H9 (cell line): ENCODE measurements around the gene MYL6B. TPM values are rescaled to one million over a fixed set of nuclear protein-coding genes. Genes with fewer than 3 reads are reported as not detected.

ENCODE experiments used
- DNase-seq: peaks from one replicate; pipeline ENCODE4 v3.0.0-alpha.2; 2017
- H2AFZ ChIP-seq: one replicate; pipeline ENCODE4 v1.6.1; 2013; ENCODE audit warnings: mild to moderate bottlenecking, low read length, control low read depth, moderate library complexity
- H2AK5ac ChIP-seq: 2 replicates; pipeline ENCODE4 v1.6.1; 2013; ENCODE audit warnings: low read length, control low read depth, mixed read lengths; ENCODE audit not compliant: insufficient read length
- H2BK120ac ChIP-seq: one replicate; pipeline ENCODE4 v1.6.1; 2013; ENCODE audit warnings: low read depth, mild to moderate bottlenecking, low read length, control low read depth, inconsistent platforms; ENCODE audit not compliant: poor library complexity, severe bottlenecking
- H2BK12ac ChIP-seq: 2 replicates; pipeline ENCODE4 v1.6.1; 2013; ENCODE audit warnings: low read length, control low read depth, mixed read lengths, low read depth; ENCODE audit not compliant: insufficient read length
- H2BK15ac ChIP-seq: 2 replicates; pipeline ENCODE4 v1.6.1; 2013; ENCODE audit warnings: low read depth, low read length, control low read depth
- H2BK20ac ChIP-seq: one replicate; pipeline ENCODE4 v1.6.1; 2013; ENCODE audit warnings: low read depth, mild to moderate bottlenecking, low read length, control low read depth, inconsistent platforms; ENCODE audit not compliant: poor library complexity, severe bottlenecking
- H2BK5ac ChIP-seq: 2 replicates; pipeline ENCODE4 v1.6.1; 2013; ENCODE audit warnings: low read length, control low read depth, mixed read lengths; ENCODE audit not compliant: insufficient read length
- H3K14ac ChIP-seq: 2 replicates; pipeline ENCODE4 v1.6.1; 2013; ENCODE audit warnings: low read length, control low read depth; ENCODE audit not compliant: insufficient read depth
- H3K18ac ChIP-seq: 2 replicates; pipeline ENCODE4 v1.6.1; 2013; ENCODE audit warnings: low read depth, mild to moderate bottlenecking, mixed read lengths, low read length, control low read depth; ENCODE audit not compliant: insufficient read length
- H3K23ac ChIP-seq: 2 replicates; pipeline ENCODE4 v1.6.1; 2013; ENCODE audit warnings: low read length, control low read depth, mixed read lengths, low read depth; ENCODE audit not compliant: insufficient read length
- H3K23me2 ChIP-seq: 2 replicates; pipeline ENCODE4 v1.6.1; 2013; ENCODE audit warnings: low read depth, mild to moderate bottlenecking, mixed read lengths, low read length, control low read depth; ENCODE audit not compliant: insufficient read length, poor library complexity, severe bottlenecking
- H3K27ac ChIP-seq: 2 replicates; pipeline ENCODE4 v1.5.1; 2013; ENCODE audit warnings: low read length, control low read depth, mixed read lengths, low read depth; ENCODE audit not compliant: insufficient read length
- H3K27me3 ChIP-seq: 2 replicates; pipeline ENCODE4 v1.6.1; 2013; ENCODE audit warnings: low read length, control low read depth, inconsistent platforms; ENCODE audit not compliant: insufficient read depth
- H3K4ac ChIP-seq: 2 replicates; pipeline ENCODE4 v1.6.1; 2013; ENCODE audit warnings: low read depth, mild to moderate bottlenecking, control low read depth, inconsistent platforms, low read length, moderate library complexity
- H3K4me1 ChIP-seq: 2 replicates; pipeline ENCODE4 v1.6.1; 2013; ENCODE audit warnings: low read length, control low read depth, inconsistent platforms; ENCODE audit not compliant: insufficient read depth
- H3K4me2 ChIP-seq: 2 replicates; pipeline ENCODE4 v1.6.1; 2013; ENCODE audit warnings: low read length, control low read depth, mixed read lengths; ENCODE audit not compliant: insufficient read length, insufficient read depth
- H3K56ac ChIP-seq: 2 replicates; pipeline ENCODE4 v1.6.1; 2013; ENCODE audit warnings: low read depth, mild to moderate bottlenecking, mixed read lengths, low read length, control low read depth; ENCODE audit not compliant: insufficient read length
- H3K79me1 ChIP-seq: 2 replicates; pipeline ENCODE4 v1.6.1; 2013; ENCODE audit warnings: low read depth, mild to moderate bottlenecking, moderate library complexity, low read length, control low read depth, inconsistent platforms; ENCODE audit not compliant: insufficient read depth, poor library complexity, severe bottlenecking
- H3K79me2 ChIP-seq: 2 replicates; pipeline ENCODE4 v1.6.1; 2013; ENCODE audit warnings: low read length, control low read depth, inconsistent platforms; ENCODE audit not compliant: insufficient read depth
- H3K9ac ChIP-seq: 2 replicates; pipeline ENCODE4 v1.6.1; 2013; ENCODE audit warnings: low read length, control low read depth, mixed read lengths; ENCODE audit not compliant: insufficient read length; ENCODE audit errors: extremely low read depth
- H3K9me3 ChIP-seq: one replicate; pipeline ENCODE4 v1.6.1; 2013; ENCODE audit warnings: low read depth, low read length, inconsistent platforms; ENCODE audit not compliant: control insufficient read depth
- H3T11ph ChIP-seq: one replicate; pipeline ENCODE4 v1.6.1; 2013; ENCODE audit warnings: mild to moderate bottlenecking, low read length, control low read depth, inconsistent platforms
- H4K20me1 ChIP-seq: one replicate; pipeline ENCODE4 v1.6.1; 2013; ENCODE audit not compliant: control insufficient read depth, insufficient read length, insufficient read depth
- H4K5ac ChIP-seq: 2 replicates; pipeline ENCODE4 v1.6.1; 2013; ENCODE audit warnings: low read depth, mild to moderate bottlenecking, mixed read lengths, low read length, control low read depth; ENCODE audit not compliant: insufficient read length
- H4K8ac ChIP-seq: replicated peaks from 2 replicates; pipeline ENCODE4 v1.6.1; 2013; ENCODE audit warnings: low read length, control low read depth, mixed read lengths, low read depth; ENCODE audit not compliant: insufficient read length
- H4K91ac ChIP-seq: 2 replicates; pipeline ENCODE4 v1.6.1; 2013; ENCODE audit warnings: low read depth, mild to moderate bottlenecking, moderate library complexity, mixed read lengths, low read length, control low read depth; ENCODE audit not compliant: insufficient read length
- H3K27ac Mint-ChIP-seq, 3 experiments: 2 replicates in 2 of 3; 3 replicates in 1 of 3; pipeline ENCODE4 v1.8.0; 2020 to 2021; ENCODE audit warnings: mixed read lengths in 3 of 3, mild to moderate bottlenecking in 1 of 3, moderate library complexity in 1 of 3
- H3K27me3 Mint-ChIP-seq: 2 replicates; pipeline ENCODE4 v1.8.0; 2021; ENCODE audit warnings: low read depth, mild to moderate bottlenecking, moderate library complexity, mixed read lengths
- H3K36me3 Mint-ChIP-seq, 3 experiments: 2 replicates in 2 of 3; 3 replicates in 1 of 3; pipeline ENCODE4 v1.8.0; 2020 to 2021; ENCODE audit warnings: low read depth in 3 of 3, mixed read lengths in 3 of 3; ENCODE audit not compliant: insufficient read depth in 1 of 3
- H3K4me1 Mint-ChIP-seq, 2 experiments: 2 replicates each; pipeline ENCODE4 v1.8.0; 2020; ENCODE audit warnings: mixed read lengths in 2 of 2
- H3K4me3 Mint-ChIP-seq, 2 experiments: 2 replicates in 1 of 2; 3 replicates in 1 of 2; pipeline ENCODE4 v1.8.0; 2020 to 2021; ENCODE audit warnings: mild to moderate bottlenecking in 2 of 2, mixed read lengths in 2 of 2, moderate library complexity in 1 of 2
- H3K9me3 Mint-ChIP-seq, 2 experiments: 2 replicates in 1 of 2; 3 replicates in 1 of 2; pipeline ENCODE4 v1.8.0; 2020; ENCODE audit warnings: mild to moderate bottlenecking in 2 of 2, mixed read lengths in 2 of 2, moderate library complexity in 1 of 2
- WGBS: extraction: QIAGEN DNeasy Blood & Tissue Kit; methylation state at CpG from one replicate; pipeline ENCODE4 v1.1.7; 2013; ENCODE audit warnings: missing lambda C conversion rate, low lambda C conversion rate, mixed read lengths; ENCODE audit not compliant: insufficient read length; ENCODE audit errors: extremely low coverage; 5-methylcytosine and 5-hydroxymethylcytosine counted together
- total RNA-seq: library from RNA; stranded (reverse); gene quantifications from 2 replicates; pipeline ENCODE4 v1.2.1, GENCODE V29; 2021
- TF ChIP-seq, protein P1 (sequence below): fragments of 200-600 bp; sonication (generic); conservative IDR thresholded peaks from 3 replicates; pipeline ENCODE4 v1.8.0; 2021; ENCODE audit warnings: antibody characterized with exemption, mild to moderate bottlenecking

MYL6B gene
- total RNA-seq, 1 experiment from 2014 or later: 165 TPM

DNA sequence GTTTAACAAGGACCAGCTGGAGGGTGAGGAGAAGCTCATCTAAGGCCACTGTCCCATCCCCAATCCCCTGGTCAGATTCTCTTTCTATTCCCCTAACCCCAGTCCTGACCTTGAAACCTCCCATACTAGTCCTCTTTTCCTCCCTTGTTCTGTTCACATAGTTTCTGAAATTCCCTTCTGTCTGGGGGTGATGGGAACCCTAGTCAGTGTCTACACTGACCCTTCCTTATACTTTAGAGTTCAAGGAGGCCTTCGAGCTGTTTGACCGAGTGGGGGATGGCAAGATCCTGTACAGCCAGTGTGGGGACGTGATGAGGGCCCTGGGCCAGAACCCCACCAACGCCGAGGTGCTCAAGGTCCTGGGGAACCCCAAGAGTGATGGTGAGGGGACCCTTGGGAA, 2.4 kb downstream of the MYL6B start:
- H2BK15ac ChIP-seq: no peak overlapping the region
- H3K23ac ChIP-seq: no peak overlapping the region
- no peak overlapping the region for H3K18ac ChIP-seq
- H2BK120ac ChIP-seq: no peak overlapping the region
- no peak overlapping the region for H2AFZ ChIP-seq
- peak overlapping the region in 1 of 3 experiments; percentile 30; a peak in 1 of 7 replicates for H3K27ac Mint-ChIP-seq
- no peak overlapping the region for H3K4me2 ChIP-seq
- H3K27me3 Mint-ChIP-seq: peaks cover 4% of the 10 kb centered on the region; the same call in 1 of the 2 replicates
- H3K4me1 Mint-ChIP-seq: peaks cover 34 to 45% of the 10 kb centered on the region in 2 experiments
- TF ChIP-seq, protein P1, sequence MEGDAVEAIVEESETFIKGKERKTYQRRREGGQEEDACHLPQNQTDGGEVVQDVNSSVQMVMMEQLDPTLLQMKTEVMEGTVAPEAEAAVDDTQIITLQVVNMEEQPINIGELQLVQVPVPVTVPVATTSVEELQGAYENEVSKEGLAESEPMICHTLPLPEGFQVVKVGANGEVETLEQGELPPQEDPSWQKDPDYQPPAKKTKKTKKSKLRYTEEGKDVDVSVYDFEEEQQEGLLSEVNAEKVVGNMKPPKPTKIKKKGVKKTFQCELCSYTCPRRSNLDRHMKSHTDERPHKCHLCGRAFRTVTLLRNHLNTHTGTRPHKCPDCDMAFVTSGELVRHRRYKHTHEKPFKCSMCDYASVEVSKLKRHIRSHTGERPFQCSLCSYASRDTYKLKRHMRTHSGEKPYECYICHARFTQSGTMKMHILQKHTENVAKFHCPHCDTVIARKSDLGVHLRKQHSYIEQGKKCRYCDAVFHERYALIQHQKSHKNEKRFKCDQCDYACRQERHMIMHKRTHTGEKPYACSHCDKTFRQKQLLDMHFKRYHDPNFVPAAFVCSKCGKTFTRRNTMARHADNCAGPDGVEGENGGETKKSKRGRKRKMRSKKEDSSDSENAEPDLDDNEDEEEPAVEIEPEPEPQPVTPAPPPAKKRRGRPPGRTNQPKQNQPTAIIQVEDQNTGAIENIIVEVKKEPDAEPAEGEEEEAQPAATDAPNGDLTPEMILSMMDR: no peak
- no peak overlapping the region for H4K8ac ChIP-seq
- H3K23me2 ChIP-seq: peaks cover 25% of the 10 kb centered on the region
- H3K79me2 ChIP-seq: peaks cover 3% of the 10 kb centered on the region; the same call in 1 of the 2 replicates
- no peak overlapping the region for H4K5ac ChIP-seq
- H3K4me3 Mint-ChIP-seq: peak overlapping the region; percentile 12 to 27; a peak in 1 of 5 replicates
- no peak overlapping the region for H3K9ac ChIP-seq
- no CpG with 5 or more reads among the region's 5 CpGs for WGBS
- peaks cover 0 to 4% of the 10 kb centered on the region in 2 experiments; a peak in 3 of 5 replicates for H3K9me3 Mint-ChIP-seq
- H3K9me3 ChIP-seq: no peaks in the 10 kb centered on the region
- H2BK20ac ChIP-seq: no peak overlapping the region
- no peak overlapping the region for H2AK5ac ChIP-seq
- DNase-seq: no peak
- H3K4me1 ChIP-seq: peaks cover 2% of the 10 kb centered on the region; the same call in 1 of the 2 replicates
- no peak overlapping the region for H3K56ac ChIP-seq
- no peaks in the 10 kb centered on the region for H3K27me3 ChIP-seq
- H3K14ac ChIP-seq: no peak overlapping the region
- no peak overlapping the region for H3K4ac ChIP-seq
- no peak overlapping the region for H2BK12ac ChIP-seq
- H3K27ac ChIP-seq: no peak overlapping the region
- no peaks in the 10 kb centered on the region for H4K20me1 ChIP-seq
- H3K36me3 Mint-ChIP-seq: peaks cover 28 to 36% (median 34%) of the 10 kb centered on the region in 3 experiments
- H3K79me1 ChIP-seq: peaks cover 1% of the 10 kb centered on the region
- no peak overlapping the region for H4K91ac ChIP-seq
- no peak overlapping the region for H3T11ph ChIP-seq
- H2BK5ac ChIP-seq: no peak overlapping the region
